Common myeloid progenitor, CD34-positive (primary cell): Measurements from ENCODE around the gene MPEG1.
A peak's percentile ranks its signal among the peaks of the same experiment; 100 is the strongest.

ENCODE experiments used
- CTCF ChIA-PET: fragments of 350-600 bp; sonication (Branson Sonifier 250); formaldehyde crosslinking; loops from one replicate; lab custom pipeline; 2021; ENCODE audit warnings: antibody characterized with exemption; lab: Charles Lee
- POLR2A ChIA-PET: fragments of 350-600 bp; sonication (Branson Sonifier 250); formaldehyde crosslinking; loops from one replicate; lab custom pipeline; 2021; ENCODE audit warnings: antibody characterized with exemption; lab: Charles Lee
- DNase-seq, 3 donors: peaks; one replicate each; pipeline versions ENCODE4 v3.0.0 to v3.0.0-alpha.2; 2013
- H3K27ac ChIP-seq, 2 experiments: 1 replicate in 1 of 2; 2 replicates in 1 of 2; pipeline ENCODE4 v1.7.0; 2013; ENCODE audit warnings: inconsistent platforms in 2 of 2, low read length in 2 of 2, mild to moderate bottlenecking in 2 of 2, low read depth in 1 of 2, moderate library complexity in 1 of 2; ENCODE audit not compliant: severe bottlenecking in 2 of 2, insufficient read depth in 1 of 2, poor library complexity in 1 of 2
- H3K27me3 ChIP-seq, 5 experiments: replicated peaks in 2 of 5; 1 replicate in 3 of 5; 2 replicates in 2 of 5; pipeline versions ENCODE4 v1.6.1 to v1.7.0; 2013; ENCODE audit warnings: low read length in 4 of 5, mild to moderate bottlenecking in 2 of 5, moderate library complexity in 2 of 5, inconsistent platforms in 1 of 5; ENCODE audit not compliant: insufficient read depth in 5 of 5, control insufficient read depth in 4 of 5
- H3K36me3 ChIP-seq, 4 experiments: 1 replicate in 2 of 4; 2 replicates in 2 of 4; pipeline versions ENCODE4 v1.6.1 to v1.7.0; 2013; ENCODE audit warnings: low read length in 3 of 4, control low read depth in 1 of 4, mild to moderate bottlenecking in 1 of 4; ENCODE audit not compliant: control insufficient read depth in 4 of 4, insufficient read depth in 4 of 4
- H3K4me1 ChIP-seq, 4 experiments: 1 replicate in 3 of 4; 2 replicates in 1 of 4; pipeline versions ENCODE4 v1.6.1 to v1.7.1; 2013; ENCODE audit warnings: low read length in 3 of 4, mild to moderate bottlenecking in 3 of 4, control low read depth in 1 of 4, inconsistent platforms in 1 of 4, moderate library complexity in 1 of 4; ENCODE audit not compliant: control insufficient read depth in 4 of 4, insufficient read depth in 4 of 4; ENCODE audit errors: control extremely low read depth in 1 of 4
- H3K4me3 ChIP-seq, 7 experiments: 1 replicate in 4 of 7; 2 replicates in 3 of 7; pipeline versions ENCODE4 v1.5.1 to v1.7.0; 2013; ENCODE audit warnings: mild to moderate bottlenecking in 7 of 7, low read length in 6 of 7, moderate library complexity in 6 of 7, inconsistent platforms in 2 of 7, low read depth in 2 of 7, control low read depth in 1 of 7; ENCODE audit not compliant: insufficient read depth in 4 of 7, control insufficient read depth in 1 of 7; ENCODE audit errors: extremely low read depth in 1 of 7
- H3K9me3 ChIP-seq, 5 experiments: 1 replicate in 4 of 5; 2 replicates in 1 of 5; pipeline versions ENCODE4 v1.6.1 to v1.7.1; 2013; ENCODE audit warnings: low read length in 4 of 5, mild to moderate bottlenecking in 2 of 5, inconsistent platforms in 1 of 5, low read depth in 1 of 5, moderate library complexity in 1 of 5; ENCODE audit not compliant: control insufficient read depth in 4 of 5, insufficient read depth in 2 of 5; ENCODE audit errors: control extremely low read depth in 1 of 5
- WGBS: methylation state at CpG from one replicate; pipeline ENCODE4 v1.1.5; 2013; ENCODE audit not compliant: insufficient coverage; 5-methylcytosine and 5-hydroxymethylcytosine counted together

The MPEG1 gene

DNA sequence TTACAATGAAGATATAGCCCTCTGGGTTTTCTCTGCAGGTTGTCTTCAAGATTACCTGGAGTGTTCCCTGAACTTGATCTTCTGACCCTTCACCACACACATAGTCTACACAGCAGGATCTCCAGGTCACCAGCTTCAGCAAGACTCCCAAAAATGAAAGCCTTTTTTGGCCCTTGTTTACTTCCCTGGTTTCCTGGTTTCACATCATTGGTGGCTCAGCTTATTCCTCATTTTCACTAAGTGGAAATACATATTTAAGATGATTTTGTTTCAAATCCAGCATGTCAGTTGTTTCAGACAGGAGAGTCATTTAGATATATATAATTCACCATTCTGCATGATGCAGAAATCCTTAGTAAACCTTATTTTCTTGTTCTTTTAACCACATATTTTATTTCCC is 41.6 kb upstream of the MPEG1 start:
- peaks cover 0 to 2% (median 0%) of the 10 kb centered on the region in 4 experiments for H3K4me1 ChIP-seq
- H3K27me3 ChIP-seq, result no peaks in the 10 kb centered on the region
- ChIA-PET POLR2A (no interaction called here), CTCF (interaction anchor here (1.0 to 1.6 kb wide), 5 partner anchors 9 to 176 kb away, joined by 3 to 5 read pairs (median 4); partner anchors contain the start of gene DTX4)
- H3K9me3 ChIP-seq, result no peaks in the 10 kb centered on the region
- no peak for DNase-seq
- no peak overlapping the region for H3K27ac ChIP-seq
- no peak overlapping the region for H3K4me3 ChIP-seq
- no peaks in the 10 kb centered on the region for H3K36me3 ChIP-seq

DNA sequence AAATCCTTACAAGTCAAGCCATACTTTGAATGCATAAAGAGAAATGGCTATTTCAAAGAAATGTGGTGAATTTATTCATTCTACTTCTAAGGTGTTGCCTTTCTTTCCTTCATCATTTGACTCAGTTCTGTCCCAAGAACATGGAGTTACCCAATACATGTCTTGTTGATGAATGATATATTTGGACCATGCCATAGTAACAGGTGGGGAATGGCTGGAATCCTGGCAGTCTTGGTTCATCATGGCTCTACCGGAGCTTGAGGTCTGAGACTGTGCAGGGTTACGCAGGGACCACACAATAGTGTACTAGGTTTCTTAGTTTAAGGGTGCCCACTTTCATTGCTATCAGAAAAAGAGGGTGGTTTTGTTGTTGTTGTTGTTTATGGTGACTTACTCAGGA is 40.3 kb upstream of the MPEG1 start:
- no peak for DNase-seq
- WGBS, result 100% methylated on average over 2 of the region's 2 CpGs
- Histone ChIP-seq H3K4me3 (no peak overlapping the region), H3K4me1 (peaks cover under 1 to 3% (median 1%) of the 10 kb centered on the region in 4 experiments), H3K27me3 (no peaks in the 10 kb centered on the region), H3K36me3 (no peaks in the 10 kb centered on the region), H3K27ac (no peak overlapping the region), H3K9me3 (no peaks in the 10 kb centered on the region)
- ChIA-PET POLR2A (no interaction called here), CTCF (no interaction called here)

DNA sequence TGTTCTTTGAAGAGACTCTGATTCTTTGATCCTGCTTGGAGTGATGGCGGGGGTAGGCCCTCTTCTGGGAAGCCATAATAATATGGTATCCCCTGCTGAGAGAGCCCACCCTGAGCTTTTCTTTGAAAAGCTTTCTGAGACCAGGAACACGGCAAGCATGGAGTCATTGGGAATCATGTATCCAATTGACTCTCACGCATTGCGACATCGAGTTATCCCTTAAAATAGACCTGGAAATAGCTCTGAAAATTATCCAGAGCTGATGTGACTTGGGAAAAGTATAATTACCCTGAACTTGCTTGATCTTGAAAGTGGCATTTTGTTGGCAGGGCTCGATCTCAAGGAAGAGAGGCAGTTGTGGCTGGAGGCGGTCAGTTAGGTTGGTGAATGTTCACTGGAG is 36.8 kb upstream of the MPEG1 start:
- ChIA-PET POLR2A (no interaction called here), CTCF (interaction anchor here (0.9 to 1.0 kb wide), 2 partner anchors 10 to 40 kb away, joined by 3 read pairs; no protein-coding TSS in a partner anchor)
- WGBS, result 97% methylated on average over 7 of the region's 7 CpGs
- Histone ChIP-seq H3K4me1 (peaks cover 2 to 6% (median 3%) of the 10 kb centered on the region in 4 experiments), H3K36me3 (no peaks in the 10 kb centered on the region), H3K27ac (no peak overlapping the region), H3K4me3 (no peak overlapping the region), H3K27me3 (no peaks in the 10 kb centered on the region), H3K9me3 (no peaks in the 10 kb centered on the region)
- no peak for DNase-seq

DNA sequence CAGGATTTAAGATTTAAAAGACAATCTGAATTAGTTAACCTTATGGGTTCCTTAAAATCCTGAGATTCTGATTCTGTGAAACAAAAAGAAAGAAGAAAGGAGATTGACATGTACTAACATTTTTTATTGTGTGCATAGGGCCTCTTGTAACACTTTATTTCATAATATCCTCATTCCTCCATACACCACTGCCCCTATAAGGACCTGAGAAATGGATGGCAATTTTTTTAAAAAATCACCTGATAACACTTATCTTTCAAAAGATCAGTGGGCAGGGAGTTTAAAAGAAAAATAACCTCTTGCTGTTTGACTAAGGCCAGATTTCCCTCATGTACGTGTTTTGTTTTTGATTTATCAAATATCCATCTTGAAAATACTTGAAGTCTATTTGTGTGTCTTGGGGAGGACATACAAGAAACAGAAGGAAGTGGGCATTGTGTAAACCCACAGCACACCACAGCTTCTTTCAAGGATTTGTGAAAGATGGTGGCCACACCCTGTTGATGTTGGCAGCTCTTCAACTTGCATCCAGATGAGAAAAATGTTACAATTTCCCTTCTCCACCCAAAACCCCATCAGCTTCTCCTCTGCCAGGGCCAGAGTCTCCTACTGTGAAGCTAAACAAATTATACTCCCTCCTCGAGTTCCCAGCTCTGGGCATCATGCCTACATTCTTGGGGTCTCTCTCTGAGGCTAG is 35.0 kb upstream of the MPEG1 start:
- H3K9me3 ChIP-seq, result no peaks in the 10 kb centered on the region
- no peaks in the 10 kb centered on the region for H3K27me3 ChIP-seq
- ChIA-PET CTCF (interaction anchor here (1.3 kb wide), 1 partner anchor 41 kb away, joined by 3 read pairs; no protein-coding TSS in a partner anchor), POLR2A (no interaction called here)
- H3K36me3 ChIP-seq, result no peaks in the 10 kb centered on the region
- DNase-seq, result peak in 2 of 3 donors; percentile 68 to 70
- no peak overlapping the region for H3K4me3 ChIP-seq
- peaks cover 0 to 6% (median 3%) of the 10 kb centered on the region in 4 experiments for H3K4me1 ChIP-seq
- no CpG with 5 or more reads among the region's 2 CpGs for WGBS
- H3K27ac ChIP-seq, result no peak overlapping the region

DNA sequence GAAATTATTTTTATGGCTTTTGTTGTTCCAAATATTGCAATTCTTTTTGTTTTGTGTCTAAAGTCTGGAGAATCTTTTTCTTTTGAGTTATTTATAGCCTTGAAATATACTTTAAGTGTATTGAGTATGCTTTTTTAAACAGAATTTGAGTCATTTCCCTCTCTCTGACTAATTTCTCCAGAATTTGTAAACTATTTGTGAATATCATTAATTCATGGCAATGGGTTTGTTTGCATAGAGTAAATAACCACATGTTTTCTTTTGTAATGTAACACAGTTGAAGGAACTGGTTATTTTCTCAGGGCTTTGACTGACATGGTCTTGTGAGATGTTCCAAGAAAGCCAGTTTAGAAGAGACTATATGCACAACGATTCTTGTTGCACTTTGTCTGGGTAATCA is 30.9 kb upstream of the MPEG1 start:
- H3K36me3 ChIP-seq, result no peaks in the 10 kb centered on the region
- no peaks in the 10 kb centered on the region for H3K27me3 ChIP-seq
- POLR2A ChIA-PET, result no interaction called here
- 100% methylated on average over 1 of the region's 1 CpG for WGBS
- no peak overlapping the region for H3K27ac ChIP-seq
- DNase-seq, result no peak
- no peak overlapping the region for H3K4me3 ChIP-seq
- peaks cover 0 to 6% (median 2%) of the 10 kb centered on the region in 5 experiments for H3K9me3 ChIP-seq
- CTCF ChIA-PET, result no interaction called here
- peaks cover 0 to 6% (median 3%) of the 10 kb centered on the region in 4 experiments for H3K4me1 ChIP-seq

DNA sequence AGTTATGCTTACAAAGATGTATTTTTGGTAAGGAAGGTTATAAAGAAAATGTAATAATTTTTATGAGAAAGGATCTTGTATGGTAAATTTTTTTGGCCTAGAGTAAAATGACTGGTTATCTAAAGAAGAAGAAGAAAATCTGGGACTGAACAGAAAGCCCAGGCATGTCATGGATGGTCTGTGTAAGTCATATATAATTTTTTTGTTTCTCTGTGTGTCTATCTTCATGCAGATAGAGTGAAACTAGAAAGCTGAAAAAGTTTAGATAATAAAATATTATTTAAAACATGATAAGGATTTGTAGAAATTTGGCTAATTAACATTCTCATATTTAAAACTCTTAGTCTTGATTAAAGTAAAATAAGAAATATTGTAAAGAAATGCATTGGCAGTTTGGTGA is 27.6 kb upstream of the MPEG1 start:
- Histone ChIP-seq H3K27me3 (no peaks in the 10 kb centered on the region), H3K36me3 (no peaks in the 10 kb centered on the region), H3K27ac (no peak overlapping the region), H3K9me3 (peaks cover 0 to 9% (median 3%) of the 10 kb centered on the region in 5 experiments), H3K4me1 (no peaks in the 10 kb centered on the region), H3K4me3 (no peak overlapping the region)
- no peak for DNase-seq
- ChIA-PET POLR2A (interaction anchor here (0.6 kb wide), 1 partner anchor 17 kb away, joined by 3 read pairs; no protein-coding TSS in a partner anchor), CTCF (no interaction called here)

DNA sequence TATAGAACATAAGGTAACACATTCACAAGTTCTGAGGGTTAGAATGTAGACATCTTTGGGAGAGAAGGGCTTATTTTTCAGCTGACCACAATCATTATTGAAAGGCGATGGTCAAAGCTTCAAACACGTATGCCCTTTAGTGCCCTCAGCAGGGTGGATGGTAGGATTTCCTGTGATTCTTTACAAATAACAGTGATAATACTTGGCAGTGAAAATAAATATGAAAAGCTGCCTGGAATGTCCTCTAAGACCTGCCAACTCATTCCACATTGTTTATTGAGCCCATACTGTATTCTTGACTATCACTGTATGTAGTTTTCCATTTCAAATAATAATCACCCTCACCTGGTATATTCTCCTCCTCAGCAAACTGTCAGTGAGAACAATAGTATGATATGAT is 13.7 kb upstream of the MPEG1 start:
- ChIA-PET POLR2A (no interaction called here), CTCF (no interaction called here)
- no peaks in the 10 kb centered on the region for H3K27me3 ChIP-seq
- H3K4me1 ChIP-seq, result peaks cover 0 to 21% (median 12%) of the 10 kb centered on the region in 4 experiments
- H3K27ac ChIP-seq, result no peak overlapping the region
- H3K4me3 ChIP-seq, result no peak overlapping the region
- no peak for DNase-seq
- H3K9me3 ChIP-seq, result no peaks in the 10 kb centered on the region
- no peaks in the 10 kb centered on the region for H3K36me3 ChIP-seq
- WGBS, result 100% methylated on average over 2 of the region's 2 CpGs
